Left kidney (tissue), 2 donors: Measurements from ENCODE around the gene GFOD1. TPM values are rescaled to one million over a fixed set of nuclear protein-coding genes. Genes with fewer than 3 reads are reported as not detected.
A peak's percentile ranks its signal among the peaks of the same experiment; 100 is the strongest.

Experiments
- DNase-seq: peaks from one replicate; pipeline ENCODE4 v3.0.0-alpha.2; 2013
- polyA plus RNA-seq: library from polyadenylated mRNA; unstranded; fragments of 120-200 nt; gene quantifications from one replicate; pipeline ENCODE4 v1.2.1, GENCODE V29; 2013; ENCODE audit not compliant: insufficient read length

GFOD1 gene
- polyA plus RNA-seq, 1 donor: 2.3 TPM

DNA sequence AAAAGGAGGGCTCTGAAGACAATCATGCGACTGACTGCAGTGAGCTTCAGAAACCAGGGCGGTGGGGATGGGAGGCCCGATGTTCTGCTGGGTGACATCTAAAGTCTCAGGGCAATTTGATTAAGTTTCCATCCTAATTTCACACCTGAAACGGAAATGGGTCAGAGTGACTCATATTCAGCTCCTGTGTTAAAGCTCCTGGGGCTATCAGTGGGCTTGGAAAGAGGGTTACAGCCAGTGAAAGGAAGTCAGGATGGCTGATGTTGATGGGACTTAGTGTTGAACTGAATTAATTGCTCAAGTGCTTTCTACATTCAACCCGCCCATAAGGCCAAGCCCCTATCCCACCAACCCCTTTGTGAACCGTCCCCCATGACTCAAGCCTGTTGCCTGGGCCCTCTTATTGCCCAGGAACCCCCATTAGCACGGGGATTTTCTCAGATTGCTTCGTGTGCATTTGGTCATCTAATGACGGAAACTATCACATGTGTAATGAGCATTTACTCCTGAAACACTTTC is 112.0 kb downstream of the GFOD1 start:
- no peak for DNase-seq

DNA sequence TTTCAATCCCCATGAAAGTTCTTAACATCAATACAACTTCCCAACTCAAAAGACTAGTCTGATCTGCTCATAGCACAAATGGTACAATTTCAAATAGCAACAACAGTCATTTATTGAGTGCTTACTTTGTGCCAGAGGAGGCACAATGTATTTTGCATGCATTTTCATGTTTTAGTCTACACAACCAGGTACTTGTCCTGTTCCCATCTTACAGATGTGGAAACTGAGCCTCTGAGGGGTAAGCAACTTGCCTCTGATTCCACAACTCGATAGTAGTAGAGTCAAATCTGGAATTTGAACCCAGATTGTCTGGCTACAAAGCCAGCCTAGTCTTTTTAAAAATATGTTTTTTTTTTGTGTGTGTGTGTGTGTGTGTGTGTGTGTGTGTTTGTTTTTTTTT is 113.5 kb downstream of the GFOD1 start:
- DNase-seq: no peak

DNA sequence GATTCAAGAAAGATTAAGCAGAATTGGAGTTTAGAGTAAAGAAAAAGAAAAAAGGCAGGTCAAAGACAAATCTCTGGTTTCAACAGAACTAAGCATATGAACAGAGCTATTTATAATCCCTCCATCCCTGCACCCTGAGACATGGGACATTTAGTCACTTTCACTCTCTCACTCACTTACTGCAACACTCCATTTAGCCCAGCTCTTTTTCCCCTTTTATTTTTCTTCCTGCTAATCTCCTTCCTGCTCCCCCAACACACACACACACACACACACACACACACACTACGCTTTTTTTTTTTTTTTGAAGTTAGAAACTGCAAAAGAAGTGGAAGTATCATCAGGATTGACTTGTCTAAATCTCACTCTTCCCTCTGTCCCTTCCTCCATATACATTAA is 113.9 kb downstream of the GFOD1 start:
- DNase-seq: no peak

DNA sequence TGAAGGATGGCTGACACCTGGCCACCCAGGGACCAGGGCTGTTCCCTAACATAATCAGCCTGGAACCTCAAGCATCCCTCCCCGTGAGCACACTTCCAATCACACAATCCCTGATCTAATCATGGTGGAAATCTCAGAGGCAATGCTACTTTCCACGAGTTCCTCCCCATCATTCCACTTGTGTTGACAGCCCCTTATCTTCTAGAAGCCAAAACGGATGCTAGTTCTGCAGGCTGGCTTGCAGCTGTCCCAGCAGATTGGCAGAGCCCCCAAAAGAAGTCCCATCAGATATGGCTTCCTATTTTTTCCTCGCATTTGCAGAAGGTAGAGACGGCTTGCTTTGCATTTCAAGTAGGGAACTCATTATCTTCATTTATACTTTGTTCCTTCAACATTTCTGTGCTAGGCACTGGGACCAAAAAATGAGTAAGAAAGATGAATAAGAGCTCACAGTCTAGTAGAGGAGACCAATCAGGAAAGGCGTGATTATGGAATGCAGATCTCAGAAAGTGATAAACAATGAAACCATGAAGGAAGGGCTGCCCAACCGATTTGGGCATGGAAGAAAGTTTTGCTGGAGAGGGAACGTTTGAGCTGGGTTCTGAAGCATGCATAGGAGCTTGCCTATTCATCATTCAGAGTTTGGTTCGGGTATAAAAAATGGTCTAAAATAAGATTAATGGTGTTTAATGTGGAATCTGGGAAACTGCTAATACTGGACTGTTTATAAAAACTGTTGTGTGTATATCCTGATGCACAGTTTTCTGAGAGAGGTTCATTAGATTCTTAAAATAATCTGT is 114.5 kb downstream of the GFOD1 start:
- no peak for DNase-seq

DNA sequence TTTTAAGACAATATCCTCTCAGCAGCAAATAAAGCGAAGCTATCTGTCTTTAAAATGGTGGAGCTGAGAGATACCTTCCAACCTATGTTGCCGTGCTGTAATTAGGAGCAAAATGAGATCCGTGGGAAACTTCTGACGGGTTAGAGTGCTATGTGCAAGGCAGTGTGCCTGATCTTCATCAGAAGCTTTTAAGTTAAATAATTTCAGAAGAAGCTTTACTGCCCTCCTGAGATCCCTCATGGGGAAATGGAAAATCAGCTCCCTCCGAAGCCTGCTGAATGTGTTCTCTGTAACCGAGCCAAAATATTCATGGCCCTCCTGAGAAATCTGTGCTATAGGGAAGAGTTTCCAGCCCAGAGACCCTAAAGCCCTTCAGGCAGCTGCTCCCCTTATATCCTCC is 115.3 kb downstream of the GFOD1 start:
- DNase-seq: no peak

DNA sequence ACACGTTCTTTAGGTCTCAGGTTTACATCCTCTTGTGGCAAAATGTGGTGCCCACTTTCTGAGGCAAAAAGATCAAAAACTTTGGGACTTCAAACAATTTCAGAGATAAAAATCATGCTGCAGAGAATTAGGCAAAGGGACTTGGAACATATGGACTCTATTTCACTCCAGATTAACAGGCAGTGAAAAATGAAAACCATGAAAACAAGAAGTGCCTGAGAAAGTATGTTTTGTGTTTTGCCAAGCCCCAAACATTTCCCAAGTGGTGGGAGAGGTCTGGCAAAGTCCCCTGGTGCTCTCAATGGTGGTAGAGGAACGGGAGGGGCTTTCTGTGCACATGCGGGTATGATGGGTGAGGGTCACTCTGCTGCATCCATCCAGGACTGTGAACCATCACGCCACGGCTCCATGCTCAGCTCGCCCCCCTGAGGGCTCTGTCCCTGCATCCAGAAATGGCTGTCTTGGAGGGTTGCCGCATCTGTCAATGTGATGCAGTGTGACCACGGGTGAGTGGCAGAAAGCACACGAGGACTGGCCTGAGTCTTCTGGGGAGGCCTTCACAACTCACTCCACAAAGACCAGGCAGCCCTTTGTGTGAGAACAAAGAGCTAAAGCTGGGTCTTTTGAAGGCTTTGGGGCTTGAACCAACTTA is 115.9 kb downstream of the GFOD1 start:
- DNase-seq: no peak

DNA sequence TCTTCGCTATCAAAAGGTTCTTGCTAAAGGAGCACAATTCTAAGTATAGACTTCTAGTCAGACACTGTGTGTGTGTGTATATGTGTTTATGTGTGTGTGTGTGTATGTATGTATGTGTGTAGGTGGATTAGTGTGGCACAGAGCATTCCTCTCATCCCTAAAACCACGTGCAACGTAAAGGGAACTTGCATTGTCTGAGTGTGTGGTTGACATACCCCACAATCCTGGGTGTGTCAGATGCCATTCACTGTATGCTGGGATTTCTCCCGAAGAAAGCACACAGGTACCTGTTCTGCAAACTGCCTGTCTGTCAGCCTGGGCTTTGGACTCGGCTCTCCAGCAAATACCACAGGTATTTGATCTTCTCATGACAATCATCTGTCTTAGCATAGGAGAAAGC is 116.8 kb downstream of the GFOD1 start:
- DNase-seq: no peak

DNA sequence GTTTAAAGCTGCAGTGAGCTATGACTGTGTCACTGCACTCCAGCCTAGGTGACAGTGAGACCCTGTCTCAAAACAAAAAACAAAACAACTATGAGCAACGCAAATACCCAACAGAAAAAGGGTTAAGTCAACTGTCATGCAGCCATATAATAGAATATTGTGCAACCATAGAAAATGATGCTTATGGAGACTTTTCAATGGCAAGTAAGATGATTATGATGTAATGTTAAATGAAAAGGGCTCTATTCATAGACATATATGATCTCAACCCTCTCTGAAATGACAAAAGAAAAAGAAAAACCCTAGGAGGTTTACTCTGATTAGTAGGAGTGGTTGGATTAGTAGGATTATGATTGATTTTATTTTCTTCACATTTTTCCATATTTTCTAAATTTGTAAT is 117.8 kb downstream of the GFOD1 start:
- DNase-seq: no peak

DNA sequence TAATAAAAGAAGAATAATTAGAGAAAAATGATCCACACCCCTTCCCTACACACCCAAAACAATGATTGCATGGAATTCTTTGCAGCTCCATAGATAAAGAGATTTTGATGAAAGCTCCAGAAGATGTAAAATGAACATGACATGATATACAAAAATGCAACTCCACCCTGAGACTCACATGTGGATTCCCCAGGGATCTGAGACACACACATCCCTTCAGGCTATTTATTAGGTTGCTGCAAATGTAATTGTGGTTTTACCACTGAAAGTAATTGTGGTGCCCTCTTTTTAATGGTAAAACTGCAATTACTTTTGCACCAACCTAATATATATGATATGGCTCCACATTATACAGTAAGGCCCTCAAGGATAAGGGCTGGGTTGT is 118.7 kb downstream of the GFOD1 start:
- DNase-seq: no peak

DNA sequence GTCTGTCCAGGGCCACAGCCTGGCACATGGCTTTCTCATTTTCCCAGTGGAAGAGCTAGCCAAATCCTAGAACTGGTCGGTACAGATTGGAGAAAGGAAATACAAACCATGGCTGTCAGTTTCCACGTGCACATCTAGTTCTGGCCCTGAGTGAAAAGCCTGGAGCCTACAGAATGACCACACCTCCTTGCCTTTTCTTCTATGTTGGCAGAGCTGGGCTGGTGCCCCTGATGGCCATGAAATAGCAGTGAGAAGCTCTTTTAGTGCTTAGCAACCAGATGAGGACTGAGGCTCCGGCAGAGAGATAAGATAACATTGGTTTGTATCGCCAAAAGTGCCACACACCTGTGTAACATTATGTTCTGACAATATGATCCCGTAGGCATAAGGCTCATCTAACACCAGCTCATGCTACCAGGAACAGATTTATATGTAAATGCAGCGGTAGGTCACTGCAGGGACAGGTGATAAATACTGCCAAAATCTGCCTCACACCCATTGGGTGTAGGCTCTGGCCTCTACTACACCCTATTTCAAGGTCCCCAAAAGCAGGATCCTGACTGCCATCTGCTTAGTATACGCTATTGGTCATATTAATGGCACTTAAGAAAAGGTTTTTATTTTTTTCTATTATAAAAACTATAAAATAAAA is 119.2 kb downstream of the GFOD1 start:
- DNase-seq: no peak

DNA sequence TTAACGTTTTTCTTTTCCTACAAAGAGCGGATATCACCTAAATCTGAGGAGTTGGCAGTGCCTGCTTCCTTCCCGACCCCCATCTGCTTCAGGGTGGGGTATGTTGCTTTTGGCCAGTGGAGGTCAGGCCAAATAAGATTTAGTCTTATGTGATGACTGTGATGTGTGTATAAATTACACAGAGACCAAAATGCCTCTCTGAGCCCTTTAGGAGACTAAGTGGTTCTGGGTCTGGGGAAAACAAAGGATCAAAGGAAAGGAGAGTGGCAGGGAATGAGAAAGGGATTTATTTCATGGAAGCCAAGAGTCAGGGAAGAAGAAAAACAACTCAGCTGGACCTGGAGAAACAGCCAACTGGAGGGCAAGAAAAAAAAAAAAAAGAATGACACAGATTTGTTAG is 120.0 kb downstream of the GFOD1 start:
- DNase-seq: no peak

DNA sequence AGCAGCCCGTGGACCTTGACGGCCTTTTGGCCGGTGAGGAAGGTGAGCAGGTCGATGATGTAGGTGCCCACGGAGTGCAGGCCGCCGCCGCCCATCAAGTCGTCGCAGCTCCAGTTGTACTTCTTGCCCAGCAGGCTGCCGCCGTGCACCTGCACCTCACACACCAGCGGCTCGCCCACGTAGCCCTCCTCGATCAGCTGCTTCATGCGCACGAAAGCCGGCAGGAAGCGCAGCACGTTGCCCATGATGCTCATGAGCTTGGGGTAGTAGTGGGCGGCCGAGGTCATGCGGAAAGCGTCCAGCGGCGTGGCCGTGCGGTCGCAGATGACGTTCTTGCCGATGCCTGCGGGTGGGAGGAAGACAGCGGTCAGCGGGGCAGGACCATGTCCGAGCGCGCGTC is 122.1 kb downstream of the GFOD1 start:
- no peak for DNase-seq

DNA sequence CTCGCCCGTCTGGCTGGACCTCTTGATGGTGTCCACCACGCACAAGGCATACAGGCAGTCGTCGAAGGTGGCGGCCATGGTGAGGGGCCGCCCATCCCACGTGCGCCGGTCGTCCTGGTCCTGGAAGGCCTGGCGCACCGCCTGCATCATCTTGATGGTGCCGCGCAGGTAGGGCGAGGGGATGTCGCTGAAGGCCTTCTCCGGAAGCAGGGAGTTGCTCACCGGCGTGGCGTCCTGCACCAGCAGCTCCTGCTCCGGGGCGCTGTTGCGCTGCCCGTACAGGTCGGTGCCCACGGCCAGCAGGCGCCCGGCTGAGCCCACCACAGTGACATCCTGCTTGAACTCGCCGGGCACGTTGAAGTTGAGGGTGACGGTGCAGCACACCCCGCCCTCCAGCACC is 122.6 kb downstream of the GFOD1 start:
- no peak for DNase-seq

DNA sequence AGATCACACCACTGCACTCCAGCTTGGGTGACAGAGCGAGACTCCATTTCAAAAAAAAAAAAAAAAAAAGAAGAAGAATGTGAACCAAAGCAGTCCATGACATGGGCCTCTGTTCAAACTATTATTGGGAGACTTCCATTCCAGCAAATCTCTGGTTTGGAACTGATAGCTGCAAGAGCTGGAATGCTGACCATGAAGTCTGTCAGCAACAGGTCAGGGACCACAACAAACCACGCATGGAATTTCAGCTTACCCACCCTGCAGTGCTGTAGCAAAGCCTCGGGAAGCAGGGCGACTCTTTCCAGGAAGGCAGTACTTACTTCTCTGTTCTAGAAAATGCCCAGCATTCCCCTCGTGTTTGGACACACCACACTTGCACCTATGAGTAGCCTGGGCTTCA is 125.0 kb downstream of the GFOD1 start:
- peak; percentile 22 for DNase-seq

DNA sequence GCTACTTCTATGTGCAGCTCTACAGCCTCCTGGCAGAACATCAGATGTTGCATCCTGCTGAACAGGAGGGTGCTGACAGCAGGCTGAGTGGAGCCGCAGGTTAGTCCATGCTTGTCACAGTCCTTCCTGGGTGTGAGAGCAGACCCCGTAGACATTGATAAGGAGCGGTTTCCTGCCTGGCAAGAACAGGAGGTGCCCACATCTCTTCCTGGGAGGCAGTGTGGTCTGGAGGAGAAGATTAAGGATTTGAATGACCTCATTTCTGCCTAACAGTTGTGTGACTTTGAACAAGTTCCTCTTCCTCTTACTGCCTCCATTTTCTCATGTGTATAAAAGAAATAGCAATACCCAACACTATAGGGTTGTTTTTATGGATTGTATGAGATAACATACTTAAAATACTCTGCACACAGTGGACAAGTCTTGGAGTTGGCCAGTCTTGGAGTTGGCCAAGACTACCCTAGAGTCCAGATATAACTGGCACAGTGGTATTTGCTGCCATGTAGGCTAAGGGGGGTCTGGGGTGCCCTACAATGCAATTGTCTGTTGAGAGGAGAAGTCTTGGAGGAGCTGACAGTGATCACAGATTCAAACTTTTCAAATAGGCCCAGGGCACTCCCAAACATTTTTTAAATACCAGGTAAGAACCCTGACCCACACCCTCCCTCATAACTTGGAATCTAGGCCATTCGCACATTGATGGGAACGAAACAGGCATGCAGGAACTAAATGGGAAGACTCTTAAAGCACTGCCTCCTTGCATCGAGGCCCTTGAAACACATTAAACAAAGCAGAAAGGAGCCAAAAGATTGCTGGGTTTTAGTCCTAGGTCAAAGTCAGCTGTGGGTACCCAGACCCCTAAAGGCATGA is 126.5 kb downstream of the GFOD1 start:
- no peak for DNase-seq

DNA sequence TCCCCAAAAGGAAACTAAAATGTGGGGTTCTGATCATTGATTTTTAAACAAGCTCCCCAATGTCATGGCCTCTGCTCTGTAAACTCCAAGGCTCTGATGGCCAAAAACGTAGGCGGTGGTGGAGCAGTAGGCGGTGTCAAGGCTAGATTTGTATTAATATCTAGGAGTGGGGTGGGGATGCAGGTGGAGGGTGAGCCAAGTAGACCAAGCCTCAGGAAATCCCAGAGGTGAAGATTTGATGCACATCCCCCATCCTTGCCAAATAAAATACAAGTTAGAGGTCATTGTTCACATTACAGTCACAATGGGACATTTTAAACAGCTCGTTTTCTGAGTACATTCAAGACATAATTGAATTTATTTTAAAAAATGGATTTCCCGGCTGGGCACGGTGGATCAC is 128.1 kb downstream of the GFOD1 start:
- DNase-seq: no peak

DNA sequence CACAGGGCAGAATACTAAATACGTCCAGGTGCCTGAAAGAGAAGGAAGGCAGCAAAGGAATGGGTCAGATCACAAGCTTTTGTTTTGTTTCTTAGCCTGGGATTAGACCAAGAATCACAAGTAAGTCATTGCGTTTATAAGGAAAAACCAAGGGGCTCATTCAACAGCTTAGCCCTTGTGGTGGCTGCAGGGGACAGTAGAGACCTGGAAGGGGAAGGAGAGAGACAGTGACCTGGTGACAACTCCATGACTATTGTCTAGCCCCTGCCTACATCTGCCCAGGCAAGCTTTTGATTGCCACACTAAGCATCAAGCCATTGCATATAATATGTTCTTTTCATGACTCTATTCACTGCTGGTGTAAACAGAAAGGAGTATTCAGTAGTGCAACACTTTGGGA is 128.9 kb downstream of the GFOD1 start:
- DNase-seq: no peak

DNA sequence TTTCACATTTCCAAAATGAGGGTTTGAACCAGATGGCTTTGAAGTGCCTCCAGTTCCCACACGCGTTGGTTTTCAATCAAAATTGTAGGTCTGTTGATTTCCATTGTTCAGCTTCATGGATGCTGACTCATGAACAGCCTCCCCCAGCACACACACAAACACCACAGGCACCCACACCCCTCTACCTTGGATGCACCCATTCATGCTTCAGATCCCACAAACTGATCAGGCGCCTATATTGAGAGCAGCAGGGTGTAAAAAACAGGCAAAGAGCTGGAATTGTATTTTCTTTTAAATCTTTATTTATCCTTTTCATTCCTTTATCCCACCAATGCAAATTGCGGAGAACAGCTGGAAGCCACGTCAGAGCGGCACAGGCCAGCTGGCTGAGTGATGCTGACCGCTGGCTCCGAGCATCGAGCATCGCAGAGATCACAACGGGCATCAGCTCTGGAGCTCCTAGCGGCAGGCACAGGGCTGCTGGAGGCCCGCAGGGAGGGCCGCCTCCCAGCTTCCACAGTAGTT is 129.8 kb downstream of the GFOD1 start:
- no peak for DNase-seq

DNA sequence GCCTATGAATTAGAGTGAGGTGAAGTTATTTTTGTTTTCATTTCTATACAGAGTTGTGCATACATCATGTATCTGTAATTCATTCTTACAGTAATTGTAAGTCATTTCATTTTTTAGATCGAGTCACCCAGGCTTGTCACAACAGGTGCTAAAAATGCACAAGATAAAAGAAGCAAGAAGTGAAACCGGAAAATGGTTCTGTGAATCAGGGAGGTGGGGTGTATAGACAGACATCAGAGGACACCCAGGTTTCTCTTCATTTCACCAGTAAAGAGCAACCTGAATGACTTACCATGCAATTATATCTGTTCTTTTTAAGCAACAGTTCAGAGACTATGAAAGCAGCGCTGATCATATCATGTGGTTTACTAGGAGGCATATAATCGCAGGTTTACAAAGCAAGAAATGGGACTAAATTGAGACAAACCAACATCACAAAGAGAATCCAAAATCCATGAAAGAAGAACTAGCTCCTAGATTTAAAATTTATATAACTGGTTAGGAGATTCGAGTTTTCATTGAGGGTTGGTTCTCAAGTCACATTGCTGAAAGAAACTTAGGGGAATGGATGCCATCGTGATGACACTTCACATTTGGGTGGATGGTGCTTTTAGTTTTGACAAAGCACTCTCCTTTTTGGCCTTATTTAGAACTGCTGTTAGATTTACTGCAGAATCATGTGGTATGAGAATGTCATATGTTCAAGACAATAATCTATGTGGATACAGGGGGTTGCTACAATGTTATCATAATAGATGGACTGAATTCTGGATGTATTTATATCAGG is 131.2 kb downstream of the GFOD1 start:
- no peak for DNase-seq

DNA sequence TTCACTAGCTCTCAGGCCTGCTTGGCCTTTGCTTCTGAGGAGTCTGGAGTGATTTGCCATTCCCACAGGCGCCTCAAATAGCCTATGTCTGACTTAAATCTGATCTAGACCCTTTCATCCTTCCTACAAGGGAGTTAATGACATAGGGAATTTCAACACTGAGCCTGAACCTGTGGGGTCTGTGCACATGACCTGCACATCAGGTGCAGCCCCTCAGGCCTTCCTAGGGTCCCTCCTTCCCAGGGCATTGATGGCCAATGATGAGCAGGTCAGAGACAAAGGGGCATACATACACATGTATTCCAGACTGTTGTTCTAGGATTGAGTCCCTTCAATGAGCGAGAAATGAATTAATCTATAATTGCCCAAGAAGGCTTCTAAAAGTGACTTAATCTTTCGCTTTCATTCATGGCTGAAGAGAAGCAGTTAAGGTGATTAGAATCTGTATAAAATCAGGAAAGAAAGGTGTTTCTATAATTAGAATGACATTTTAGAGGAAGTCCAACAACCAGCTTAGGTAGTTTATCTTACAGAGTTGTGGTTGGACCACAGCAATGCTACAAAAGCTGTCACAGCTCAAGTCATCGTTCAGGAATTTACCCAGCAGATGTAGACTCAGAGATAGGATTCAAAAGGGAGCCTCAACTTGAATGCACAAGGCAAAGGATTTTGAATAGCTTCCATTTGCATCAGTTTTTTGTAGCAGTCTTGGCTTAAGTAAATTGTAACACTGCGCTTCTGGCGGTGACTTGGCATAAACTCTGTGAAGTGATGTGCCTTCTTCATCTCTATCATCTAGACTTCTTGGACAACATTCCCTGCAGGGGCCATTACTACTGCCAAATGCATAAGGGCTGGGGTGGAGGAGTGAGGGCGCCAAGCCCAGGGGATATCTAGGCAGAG is 132.1 kb downstream of the GFOD1 start:
- DNase-seq: no peak
